ENCODE measurements around the gene QSOX2.

Gene QSOX2

DNA sequence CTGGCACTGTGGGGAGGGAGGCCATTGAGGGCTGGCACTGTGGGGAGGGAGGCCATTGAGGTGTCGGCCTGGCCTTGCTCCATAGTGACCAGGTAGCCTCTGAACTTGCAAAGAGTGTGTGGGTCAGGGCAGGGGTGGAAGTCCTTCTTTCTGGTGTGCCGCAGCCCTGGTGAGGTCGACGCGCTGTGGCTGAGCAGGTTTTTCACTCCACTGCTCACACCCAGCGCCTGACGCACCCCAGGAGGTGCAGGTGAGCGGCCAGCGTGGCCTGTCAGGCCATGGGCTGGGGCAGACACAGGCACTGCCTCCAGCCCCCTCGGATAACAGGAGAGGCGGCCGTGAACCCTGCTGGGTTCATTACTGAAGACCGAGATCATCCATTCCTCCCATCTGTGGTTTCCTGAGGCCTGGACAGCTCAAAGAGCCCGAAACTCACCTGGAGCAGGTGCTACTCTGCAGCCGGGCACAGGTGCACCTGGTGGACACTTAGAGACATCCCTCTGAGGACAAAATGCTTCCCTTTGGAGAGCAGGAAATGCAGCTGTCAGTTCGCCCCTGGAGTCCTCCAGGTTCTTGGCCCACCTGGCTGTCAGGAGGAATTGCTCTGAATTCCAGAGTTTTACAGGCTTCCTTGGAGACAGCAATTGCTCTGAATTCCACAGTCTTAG is 73.1 kb downstream of the QSOX2 start:
- no peak for DNase-seq (ENCODE audit: low spot score)

DNA sequence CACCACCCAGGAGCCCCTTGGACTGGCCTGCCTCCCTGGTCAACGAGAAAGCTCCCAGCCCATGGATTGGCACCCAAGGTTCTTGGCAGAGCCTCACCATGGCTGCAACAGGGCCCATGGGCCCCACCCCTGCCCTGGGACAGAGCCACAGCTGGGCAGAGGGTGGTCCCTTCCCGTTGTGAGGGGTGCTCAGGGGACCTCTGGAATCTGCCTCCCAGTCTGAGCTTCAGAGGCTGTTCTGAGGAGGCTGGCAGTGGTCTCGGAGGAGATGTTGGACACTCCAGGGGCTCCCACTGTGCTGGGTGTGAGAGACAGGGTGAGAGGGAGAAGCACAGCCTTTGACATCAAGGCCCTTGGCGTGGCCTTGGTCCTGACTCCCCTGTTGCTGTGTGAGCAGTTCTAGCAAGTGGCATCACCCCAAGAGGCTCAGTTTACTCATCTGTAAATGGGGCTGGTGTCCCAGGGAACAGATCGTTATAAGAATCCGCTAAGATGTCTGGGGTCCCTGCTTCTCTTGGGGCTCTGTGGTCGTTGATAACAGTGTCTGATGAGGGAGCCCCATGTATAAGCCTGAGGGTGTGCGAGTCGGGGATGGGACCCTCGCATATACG is 73.7 kb downstream of the QSOX2 start:
- DNase-seq (ENCODE audit: low spot score), result peak; percentile 93

DNA sequence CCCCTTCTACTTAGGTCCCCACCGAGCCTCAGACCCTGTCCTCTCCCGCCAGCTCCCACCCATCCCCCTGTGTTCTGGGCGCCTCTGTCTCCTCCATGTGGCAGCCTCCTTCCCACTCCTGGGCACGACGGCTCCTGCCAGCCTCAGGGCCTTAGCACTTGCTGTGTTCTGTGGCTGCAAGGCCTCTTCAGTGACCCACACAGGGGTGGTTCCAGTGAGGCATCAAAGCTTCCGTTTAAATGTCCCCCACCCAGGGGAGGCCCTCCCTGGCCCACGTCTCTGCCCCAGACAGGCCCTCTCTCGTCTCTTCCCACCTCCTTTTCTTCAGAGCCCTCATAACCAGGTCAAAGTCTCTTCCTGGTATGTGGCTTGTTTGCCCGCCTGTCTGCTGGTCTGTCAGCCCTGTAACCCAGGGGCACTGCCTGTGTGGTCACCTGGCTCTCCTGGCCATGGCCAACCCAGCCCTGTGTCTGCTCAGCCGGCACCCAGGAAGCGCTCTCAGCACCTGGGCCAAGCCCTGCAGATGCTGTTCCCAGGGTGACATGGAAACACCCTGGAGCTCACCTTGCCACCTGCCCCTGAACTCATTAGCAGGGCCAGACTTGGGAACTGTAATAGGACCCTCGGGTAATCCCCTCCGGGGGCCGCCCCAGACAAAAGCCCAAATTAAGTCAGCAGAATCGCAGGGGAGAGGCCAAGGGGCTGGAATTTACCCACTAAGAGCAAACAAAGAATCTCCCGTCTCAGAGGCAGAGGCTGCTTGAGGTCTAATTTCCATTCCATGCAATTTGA is 74.4 kb downstream of the QSOX2 start:
- peak; percentile 73 for DNase-seq (ENCODE audit: low spot score)

DNA sequence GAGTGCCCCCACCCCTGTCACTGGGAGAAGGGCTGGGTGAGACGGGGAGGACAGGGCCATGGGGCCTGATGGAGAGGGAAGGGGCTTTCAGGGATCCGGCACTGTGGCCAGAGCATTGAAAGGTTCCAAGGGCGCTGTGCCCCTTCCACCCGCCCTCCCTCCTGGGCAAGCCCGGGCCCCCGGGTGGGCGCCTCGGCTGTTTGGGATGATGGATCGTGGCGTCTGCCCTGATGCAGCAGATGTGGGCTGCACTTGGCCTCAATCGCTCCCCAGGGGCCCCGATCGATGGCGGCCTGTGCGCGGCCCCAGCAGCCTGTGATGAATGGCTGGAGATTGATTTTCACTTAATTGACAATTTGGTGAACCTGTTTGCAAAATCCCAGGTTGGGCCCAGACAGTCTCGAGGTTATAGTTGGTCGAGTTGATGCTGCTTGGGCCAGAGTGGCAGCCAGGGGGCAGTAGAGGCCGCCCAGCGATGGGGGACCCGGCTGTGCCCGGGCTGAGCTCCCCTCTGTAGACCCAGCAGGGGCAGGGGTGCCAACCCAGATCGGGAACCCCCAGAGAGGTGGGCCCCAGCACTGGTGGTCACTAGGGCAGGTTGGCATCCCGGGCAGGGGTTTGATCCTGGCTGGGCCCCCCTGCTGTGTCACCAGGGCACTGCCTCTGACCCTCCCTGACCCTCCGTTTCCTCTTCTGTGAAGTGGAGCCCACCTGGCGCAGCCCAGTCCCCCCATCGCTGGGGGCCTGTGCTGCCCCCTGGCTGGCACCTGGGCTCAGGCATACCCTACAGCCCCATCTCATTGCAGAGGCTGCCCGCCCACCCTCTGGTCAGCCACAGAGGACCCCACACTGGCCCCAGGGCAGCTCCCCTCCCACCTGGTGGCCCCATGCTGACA is 75.4 kb downstream of the QSOX2 start:
- DNase-seq (ENCODE audit: low spot score), result peak; percentile 81

DNA sequence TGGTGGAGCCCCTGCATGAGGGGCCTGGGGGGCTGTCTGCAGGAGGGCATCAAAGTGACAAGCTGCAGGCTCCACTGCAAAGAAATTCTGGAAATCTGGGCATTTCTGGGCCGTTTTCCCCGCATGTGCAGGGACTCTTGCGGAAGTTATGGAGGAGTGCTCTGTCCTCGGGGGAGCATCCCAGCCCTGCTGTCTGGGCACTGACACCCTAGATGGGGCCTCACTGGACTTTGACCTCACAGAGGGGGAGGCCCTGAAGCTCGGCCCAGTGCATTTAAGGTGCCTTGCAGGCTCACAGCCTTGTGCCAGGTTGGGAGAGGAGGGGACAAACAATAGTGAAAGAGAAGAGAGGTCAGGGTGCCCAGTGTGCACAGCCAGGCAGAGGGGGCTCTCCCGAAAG is 76.1 kb downstream of the QSOX2 start:
- DNase-seq (ENCODE audit: low spot score), result no peak

DNA sequence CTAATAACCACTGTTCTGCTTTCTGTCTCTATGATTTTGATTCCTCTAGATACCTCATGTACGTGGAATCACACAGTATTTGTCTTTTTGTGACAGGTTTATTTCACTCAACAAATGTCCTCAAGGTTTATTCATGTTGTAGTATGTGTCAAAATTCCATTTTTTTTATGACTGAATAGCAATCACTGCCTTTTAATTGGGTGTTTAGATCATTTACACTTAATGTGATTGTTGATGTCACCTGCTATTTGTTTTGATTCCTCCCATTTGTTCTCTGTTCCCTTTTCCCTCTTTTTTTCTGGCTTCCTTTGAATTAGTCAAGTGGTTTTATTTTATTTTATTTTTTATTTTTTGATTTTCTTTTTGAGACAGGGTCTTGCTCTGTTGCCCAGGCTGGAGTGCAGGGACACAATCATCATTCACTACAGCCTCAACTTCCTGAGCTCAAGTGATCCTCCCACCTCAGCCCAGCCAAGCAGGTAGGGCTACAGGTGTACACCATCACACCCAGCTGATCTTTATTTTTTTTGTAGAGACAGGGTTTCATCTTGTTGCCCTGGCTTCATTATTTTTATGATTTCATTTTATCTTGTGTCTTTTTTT is 82.3 kb downstream of the QSOX2 start:
- DNase-seq (ENCODE audit: low spot score), result no peak

DNA sequence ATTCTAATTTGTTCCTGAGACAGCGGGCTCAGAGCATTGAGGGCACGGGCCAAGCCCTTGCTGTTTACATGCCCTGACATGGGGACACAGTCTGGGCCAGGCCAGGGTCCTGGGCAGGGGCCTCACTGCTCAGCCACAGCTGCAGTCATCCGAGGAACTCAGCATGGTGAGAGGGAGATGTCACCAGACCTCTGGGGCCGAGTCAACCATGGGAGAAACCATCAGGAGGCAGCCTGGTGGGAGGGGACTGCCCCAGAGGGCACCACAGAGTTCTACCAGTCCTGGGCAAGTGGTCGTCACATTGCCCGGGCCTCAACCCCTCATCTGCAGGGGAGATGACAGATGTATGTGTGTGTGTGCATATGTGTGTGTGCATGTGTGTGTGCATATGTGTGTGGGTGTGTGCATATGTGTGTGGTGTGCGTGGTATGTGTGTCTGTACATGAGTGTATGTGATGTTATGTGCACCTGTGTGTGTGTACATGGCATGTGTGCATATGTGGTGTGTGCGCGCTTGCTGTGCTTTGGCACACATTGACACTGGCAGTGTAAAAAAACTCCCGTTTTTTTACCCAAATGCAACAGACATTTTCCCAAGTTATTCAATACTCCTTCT is 84.5 kb downstream of the QSOX2 start:
- no peak for DNase-seq (ENCODE audit: low spot score)

DNA sequence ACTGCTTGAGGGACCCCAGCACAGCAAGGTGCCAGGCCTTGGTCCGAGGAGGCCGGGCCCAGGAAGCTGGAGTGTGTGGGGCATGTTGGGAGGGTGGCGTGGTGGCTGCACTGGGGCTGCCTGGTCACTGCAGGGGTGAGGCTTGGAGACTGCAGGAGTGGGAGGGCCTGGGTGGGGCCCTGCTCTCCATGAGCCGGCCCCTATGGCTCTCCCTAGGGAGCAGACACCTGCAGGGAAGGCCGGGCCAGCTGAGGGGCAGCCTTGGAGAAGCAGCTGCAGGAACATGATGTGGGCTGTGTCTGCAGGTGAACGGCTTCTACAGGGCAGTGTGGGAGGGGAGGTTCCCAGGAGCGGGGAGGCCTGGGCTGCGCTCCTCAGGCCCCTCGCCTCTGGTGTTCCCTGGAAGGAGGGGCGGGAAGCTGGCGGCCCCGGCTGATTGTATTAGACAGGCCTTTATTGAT is 85.2 kb downstream of the QSOX2 start:
- no peak for DNase-seq (ENCODE audit: low spot score)

DNA sequence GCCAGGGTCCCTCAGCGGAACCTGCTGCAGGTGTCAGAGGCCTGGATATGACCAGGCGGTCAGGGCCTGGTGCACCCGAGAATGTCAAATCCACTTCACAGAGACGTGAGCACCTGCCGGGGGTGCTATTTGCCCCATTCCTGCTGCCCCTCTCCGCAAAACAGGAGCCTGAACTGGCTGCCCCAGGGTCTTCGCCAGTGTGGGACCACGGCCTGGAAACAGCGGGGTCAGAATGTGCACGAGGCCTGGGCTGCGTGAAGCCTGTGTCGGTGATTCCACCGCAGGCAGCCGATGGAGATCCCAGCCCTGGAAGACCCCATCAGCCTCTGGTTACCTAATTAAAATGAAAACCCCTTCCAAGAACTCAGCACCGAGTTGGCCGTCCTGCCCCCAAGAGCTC is 85.8 kb downstream of the QSOX2 start:
- DNase-seq (ENCODE audit: low spot score), result no peak

DNA sequence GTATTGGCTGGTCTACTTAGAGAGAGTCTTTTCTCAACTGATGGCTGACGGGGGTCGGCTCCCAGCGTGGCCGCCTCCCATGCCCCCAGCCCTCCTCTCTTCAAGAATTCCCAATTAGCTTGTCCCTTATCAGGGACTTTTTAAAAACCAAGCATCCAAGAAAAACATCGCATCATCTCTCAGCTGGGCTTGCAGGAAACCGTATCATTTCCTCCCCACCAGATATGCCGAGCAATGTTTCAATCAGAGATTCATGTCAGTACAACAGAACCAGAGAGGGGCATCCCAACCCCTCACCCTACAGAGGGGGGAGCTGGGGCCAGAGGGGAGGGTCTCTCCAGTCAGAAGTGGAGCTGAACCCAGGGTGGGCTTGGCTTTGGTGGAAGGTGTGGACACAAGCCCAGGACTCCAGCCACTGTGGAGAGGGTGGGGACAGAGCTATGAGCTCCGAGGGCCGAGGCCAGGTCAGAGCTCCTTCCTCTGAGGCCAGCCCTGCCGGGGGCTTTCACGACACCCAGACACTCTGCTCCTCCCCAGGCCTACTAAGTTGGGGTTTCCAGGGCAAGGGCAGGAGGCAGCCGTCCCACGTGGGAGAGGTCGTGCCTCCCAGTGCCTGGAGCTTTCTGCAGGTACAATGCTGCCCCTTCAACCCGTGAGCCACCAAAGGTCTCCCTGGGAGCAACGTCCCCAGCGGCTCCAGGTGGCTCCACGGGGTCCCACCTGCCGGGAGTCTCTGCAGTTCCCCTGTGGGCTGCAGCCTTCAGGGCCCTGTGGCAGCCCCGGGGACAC is 87.9 kb downstream of the QSOX2 start:
- DNase-seq (ENCODE audit: low spot score), result no peak
